HG03442 (cell line): Measurements from ENCODE around the gene RPS14.
"Not testable (repeated sequence)": the region's sequence is repeated elsewhere in the genome, so short reads cannot be mapped to it uniquely, and the experiment has no call there.

Experiments
- ATAC-seq: cut with Tn5 transposase; IDR thresholded peaks from one replicate; pipeline ENCODE4 v1.9.1; 2021; ENCODE audit warnings: mild to moderate bottlenecking, moderate library complexity; ENCODE audit not compliant: unreplicated experiment

Gene RPS14

GRCh38 chr5:150481972-150482406, 32.5 kb upstream of the RPS14 start:
- ATAC-seq: no peak

GRCh38 chr5:150481708-150481965, 32.1 kb upstream of the RPS14 start:
- no peak for ATAC-seq

GRCh38 chr5:150479416-150479815, 29.9 kb upstream of the RPS14 start:
- ATAC-seq: no peak

- ATAC-seq: not testable (repeated sequence)
These were observed 27.0 kb upstream of the RPS14 start for GRCh38 chr5:150476568-150476967.

GRCh38 chr5:150473673-150474358, 24.3 kb upstream of the RPS14 start:
- ATAC-seq: no peak

GRCh38 chr5:150469718-150470469, 20.4 kb upstream of the RPS14 start:
- no peak for ATAC-seq

- ATAC-seq: no peak
These were observed 18.7 kb upstream of the RPS14 start for GRCh38 chr5:150468206-150468605.

GRCh38 chr5:150465927-150466326, 16.4 kb upstream of the RPS14 start:
- ATAC-seq: no peak

- ATAC-seq: no peak
These were observed 15.0 kb upstream of the RPS14 start for GRCh38 chr5:150464554-150465012.

- ATAC-seq: peak; percentile 76
These were observed 11.7 kb upstream of the RPS14 start for GRCh38 chr5:150461231-150461630.

GRCh38 chr5:150460781-150461180, 11.2 kb upstream of the RPS14 start:
- ATAC-seq: no peak

- peak; percentile 44 for ATAC-seq
These were observed 9.4 kb upstream of the RPS14 start for GRCh38 chr5:150458802-150459557.

- ATAC-seq: no peak
These were observed 8.2 kb upstream of the RPS14 start for GRCh38 chr5:150457562-150458240.

- ATAC-seq: no peak
These were observed 7.6 kb upstream of the RPS14 start for GRCh38 chr5:150457121-150457520.

GRCh38 chr5:150454492-150455229, 5.1 kb upstream of the RPS14 start:
- ATAC-seq: no peak

- not testable (repeated sequence) for ATAC-seq
These were observed 4.5 kb upstream of the RPS14 start for GRCh38 chr5:150454027-150454426.

- no peak for ATAC-seq
These were observed 3.4 kb upstream of the RPS14 start for GRCh38 chr5:150452914-150453313.

GRCh38 chr5:150451594-150451993, 2.1 kb upstream of the RPS14 start:
- no peak for ATAC-seq

GRCh38 chr5:150448952-150449516, 505 bp downstream of the RPS14 start:
- ATAC-seq: no peak

- no peak for ATAC-seq
These were observed 1.2 kb downstream of the RPS14 start for GRCh38 chr5:150448334-150448733.
